ENCODE measurements around the gene ZFAND3. TPM values are rescaled to one million over a fixed set of nuclear protein-coding genes. Genes with fewer than 3 reads are reported as not detected.

ZFAND3 gene
- total and polyA plus RNA-seq, 2 donors (not counting 3 experiments of a cell fraction or from before 2014, with no cell fraction given): 15.4 to 54.2 TPM

DNA sequence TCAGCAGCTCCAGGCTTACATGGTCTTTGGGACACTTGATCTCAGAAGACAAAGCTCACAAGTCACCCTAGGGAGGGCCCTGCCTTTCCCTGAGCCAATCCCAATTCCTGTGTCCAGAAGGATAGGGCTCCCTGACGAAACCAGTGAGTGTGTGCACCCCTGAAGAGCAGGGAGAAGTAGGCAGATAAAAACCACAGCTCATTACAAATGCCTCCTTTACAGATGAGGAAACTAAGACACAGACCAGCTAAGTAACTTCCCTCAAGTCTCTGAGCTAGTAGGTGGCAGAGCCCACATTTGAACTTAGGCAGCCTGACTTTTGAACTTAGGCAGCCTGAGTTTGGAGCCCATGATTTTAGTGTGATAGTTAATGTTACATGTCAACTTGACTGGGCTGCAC is 6.7 kb upstream of the ZFAND3 start:
- no peaks in the 10 kb centered on the region for H3K9me3 ChIP-seq (replicated peaks; ENCODE audit: control insufficient read depth, insufficient read depth, low read length)
- no peak overlapping the region for H2AFZ ChIP-seq (ENCODE audit: low read depth, low read length)
- ChIA-PET POLR2A (no interaction called here), CTCF (interaction anchor here (1.2 to 2.7 kb wide), 2 partner anchors 21 to 33 kb away, joined by 3 to 10 read pairs; no protein-coding TSS in a partner anchor)
- H3K9ac ChIP-seq (replicated peaks; ENCODE audit: extremely low read depth, insufficient read depth, low read length): no peak overlapping the region
- BruUV-seq (replicated peaks): no TSS peak
- H4K20me1 ChIP-seq (replicated peaks; ENCODE audit: control insufficient read depth, extremely low read depth, insufficient read depth, low read length): no peaks in the 10 kb centered on the region
- no peak overlapping the region for H3K4me3 ChIP-seq (replicated peaks in 1 of 3; ENCODE audit: insufficient read depth in 1 of 3, low read depth in 1 of 3, low read length in 3 of 3)
- no peaks in the 10 kb centered on the region for H3K9me1 ChIP-seq (replicated peaks; ENCODE audit: control insufficient read depth, extremely low read depth, insufficient read depth, low read length)
- TF ChIP-seq GATA2 (IDR thresholded peaks at IDR 0.05; ENCODE audit: insufficient read depth, insufficient read length, low read depth, low read length) (no peak), FOS (IDR thresholded peaks at IDR 0.05; ENCODE audit: borderline replicate concordance, insufficient read depth, low read length) (no peak), MYC (IDR thresholded peaks at IDR 0.05; ENCODE audit: low read depth, low read length) (no peak), POLR2A (IDR thresholded peaks at IDR 0.05; ENCODE audit: low read depth, low read length) (no peak), POLR2AphosphoS5 (IDR thresholded peaks at IDR 0.05; ENCODE audit: insufficient read depth, low read depth, low read length) (no peak), EZH2 (IDR thresholded peaks at IDR 0.05; ENCODE audit: borderline replicate concordance, low read depth, low read length, severe bottlenecking) (no peak), JUN (IDR thresholded peaks at IDR 0.05; ENCODE audit: borderline replicate concordance, insufficient read depth, insufficient read length, low read depth) (no peak)
- TF ChIP-seq, protein P1, sequence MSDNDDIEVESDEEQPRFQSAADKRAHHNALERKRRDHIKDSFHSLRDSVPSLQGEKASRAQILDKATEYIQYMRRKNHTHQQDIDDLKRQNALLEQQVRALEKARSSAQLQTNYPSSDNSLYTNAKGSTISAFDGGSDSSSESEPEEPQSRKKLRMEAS (IDR thresholded peaks at IDR 0.05; ENCODE audit: insufficient read depth, insufficient read length): no peak
- TF ChIP-seq, protein P2, sequence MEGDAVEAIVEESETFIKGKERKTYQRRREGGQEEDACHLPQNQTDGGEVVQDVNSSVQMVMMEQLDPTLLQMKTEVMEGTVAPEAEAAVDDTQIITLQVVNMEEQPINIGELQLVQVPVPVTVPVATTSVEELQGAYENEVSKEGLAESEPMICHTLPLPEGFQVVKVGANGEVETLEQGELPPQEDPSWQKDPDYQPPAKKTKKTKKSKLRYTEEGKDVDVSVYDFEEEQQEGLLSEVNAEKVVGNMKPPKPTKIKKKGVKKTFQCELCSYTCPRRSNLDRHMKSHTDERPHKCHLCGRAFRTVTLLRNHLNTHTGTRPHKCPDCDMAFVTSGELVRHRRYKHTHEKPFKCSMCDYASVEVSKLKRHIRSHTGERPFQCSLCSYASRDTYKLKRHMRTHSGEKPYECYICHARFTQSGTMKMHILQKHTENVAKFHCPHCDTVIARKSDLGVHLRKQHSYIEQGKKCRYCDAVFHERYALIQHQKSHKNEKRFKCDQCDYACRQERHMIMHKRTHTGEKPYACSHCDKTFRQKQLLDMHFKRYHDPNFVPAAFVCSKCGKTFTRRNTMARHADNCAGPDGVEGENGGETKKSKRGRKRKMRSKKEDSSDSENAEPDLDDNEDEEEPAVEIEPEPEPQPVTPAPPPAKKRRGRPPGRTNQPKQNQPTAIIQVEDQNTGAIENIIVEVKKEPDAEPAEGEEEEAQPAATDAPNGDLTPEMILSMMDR (IDR thresholded peaks at IDR 0.05; ENCODE audit: extremely low read depth in 1 of 2, insufficient read depth in 1 of 2, low read depth in 1 of 2, low read length in 2 of 2): no peak
- H3K4me1 ChIP-seq (ENCODE audit: control insufficient read depth, extremely low read depth, insufficient read depth, low read length): no peaks in the 10 kb centered on the region
- H3K27me3 ChIP-seq (ENCODE audit: control insufficient read depth in 2 of 2, insufficient read depth in 2 of 2, low read length in 2 of 2): peaks cover 25 to 28% of the 10 kb centered on the region in 2 experiments
- dilution Hi-C loops (cut with MboI; ENCODE audit: extremely low pct_ligation_motif_present, low sequenced_read_pairs) (no loop called here), intact Hi-C loops (cut with micrococcal nuclease) (loop anchor here (10.0 kb wide), 1 partner anchor 182 kb away; no protein-coding TSS in a partner anchor)
- no peak overlapping the region for H3K27ac ChIP-seq (ENCODE audit: insufficient read depth, low read depth, low read length)
- no peaks in the 10 kb centered on the region for H3K79me2 ChIP-seq (ENCODE audit: control insufficient read depth, insufficient read depth, low read length)
- FAIRE-seq: no peak
- no peak for DNase-seq (ENCODE audit: low read depth, low spot score)
- H3K4me2 ChIP-seq (ENCODE audit: insufficient read depth, low read length): no peak overlapping the region
- no peaks in the 10 kb centered on the region for H3K36me3 ChIP-seq (ENCODE audit: control insufficient read depth in 2 of 2, extremely low read depth in 1 of 2, insufficient read depth in 2 of 2, low read length in 2 of 2)
